ENCODE results near the gene SCN4B.

The SCN4B gene

DNA sequence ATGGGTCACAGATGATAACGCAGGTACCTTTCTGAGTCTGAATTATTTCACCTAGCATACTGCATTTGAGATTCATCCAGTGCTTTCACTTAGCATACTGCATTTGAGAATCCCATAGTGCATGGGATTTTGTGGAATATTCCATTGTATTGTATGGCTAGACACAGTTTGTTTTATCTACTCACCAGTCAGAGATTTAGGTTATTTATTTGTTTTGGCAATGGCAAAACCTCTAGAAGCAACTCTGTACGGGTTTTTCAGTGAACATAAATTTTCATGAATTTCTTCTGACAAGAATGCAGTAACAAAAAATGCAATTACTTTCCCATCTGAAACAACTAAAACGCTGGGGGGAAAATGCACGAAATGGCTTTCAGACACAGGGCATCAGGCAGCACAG is 24.3 kb downstream of the SCN4B start:
- DNase-seq, result no peak

DNA sequence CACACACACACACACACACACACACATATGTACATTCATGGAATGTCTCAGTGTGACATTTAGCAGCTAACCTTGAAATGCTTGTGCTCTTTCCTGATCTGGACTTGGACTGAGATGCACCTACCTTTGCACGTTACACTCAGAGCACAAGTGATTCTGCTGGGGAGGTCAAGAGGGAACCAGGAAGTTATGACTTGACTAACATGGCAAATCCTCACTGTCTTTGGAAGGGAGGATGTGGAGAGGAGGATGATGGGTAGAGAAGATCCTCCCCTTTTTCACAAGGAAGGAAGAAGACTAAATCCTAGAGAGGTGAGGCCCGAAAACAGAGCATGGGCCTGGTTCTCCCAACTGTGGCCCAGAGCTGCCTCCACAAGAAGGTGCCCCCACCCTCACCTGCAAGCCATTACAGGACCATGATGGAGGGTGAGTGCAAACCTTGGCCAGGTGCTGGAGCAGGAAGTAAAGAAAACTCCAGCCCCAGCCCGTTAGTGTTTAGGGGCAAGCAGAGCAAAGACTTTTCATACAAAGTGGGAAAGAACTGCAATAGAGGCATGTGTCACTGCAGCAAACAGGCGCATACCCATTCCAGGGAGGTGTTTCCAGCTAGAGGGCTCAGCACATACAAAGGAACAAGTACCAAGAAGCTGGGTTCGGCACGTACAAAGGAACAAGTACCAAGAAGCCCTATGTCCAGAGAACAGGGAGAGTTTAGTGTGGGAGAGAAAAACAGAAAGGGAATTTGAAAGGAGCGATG is 26.4 kb downstream of the SCN4B start:
- DNase-seq, result no peak

DNA sequence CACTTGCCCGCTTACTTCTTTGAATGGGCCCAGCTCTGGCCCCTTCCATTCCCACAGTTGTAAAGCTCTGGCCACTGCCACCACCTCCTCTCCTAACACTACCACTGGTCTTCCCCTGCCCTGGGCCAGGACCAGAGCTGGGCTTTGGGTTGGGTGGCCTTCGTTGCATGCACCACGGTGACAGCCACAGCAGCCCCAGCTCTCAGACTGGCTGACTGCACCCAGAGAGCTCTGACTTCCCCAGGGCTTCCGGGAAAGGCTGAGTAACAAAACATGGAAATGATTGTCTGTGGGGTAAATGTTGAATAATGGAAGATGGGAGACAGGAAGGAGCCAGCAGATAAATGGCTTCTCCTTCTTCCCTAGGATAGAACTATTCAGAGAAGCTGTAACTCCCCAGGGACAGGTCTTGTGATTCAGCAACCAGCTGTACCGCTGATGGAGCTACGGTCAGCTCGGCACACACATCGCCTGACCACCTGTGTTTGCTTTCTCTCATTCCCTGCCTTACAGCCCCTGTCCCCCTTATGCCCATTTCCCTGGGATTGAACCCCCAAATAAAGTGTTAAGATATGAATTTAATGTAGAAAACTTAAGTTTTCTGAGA is 27.6 kb downstream of the SCN4B start:
- no peak for DNase-seq

DNA sequence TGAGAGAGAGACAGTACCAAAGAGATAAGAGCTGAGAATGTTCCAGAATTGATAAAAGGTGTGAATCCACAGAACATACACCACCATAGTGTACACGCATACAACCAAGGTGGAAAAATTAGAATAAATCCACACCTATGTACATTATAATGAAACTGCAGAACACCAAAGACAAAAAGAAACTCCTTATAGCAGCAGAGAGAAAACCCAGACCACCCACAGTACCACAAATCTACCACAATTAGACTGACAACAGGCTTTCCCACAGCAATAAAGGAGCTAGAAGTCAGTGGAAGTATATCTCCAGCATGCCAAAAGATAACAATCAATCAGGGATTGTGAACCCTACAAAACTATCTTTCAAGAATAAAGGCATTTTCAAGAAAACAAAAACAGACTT is 31.8 kb downstream of the SCN4B start:
- DNase-seq, result no peak

DNA sequence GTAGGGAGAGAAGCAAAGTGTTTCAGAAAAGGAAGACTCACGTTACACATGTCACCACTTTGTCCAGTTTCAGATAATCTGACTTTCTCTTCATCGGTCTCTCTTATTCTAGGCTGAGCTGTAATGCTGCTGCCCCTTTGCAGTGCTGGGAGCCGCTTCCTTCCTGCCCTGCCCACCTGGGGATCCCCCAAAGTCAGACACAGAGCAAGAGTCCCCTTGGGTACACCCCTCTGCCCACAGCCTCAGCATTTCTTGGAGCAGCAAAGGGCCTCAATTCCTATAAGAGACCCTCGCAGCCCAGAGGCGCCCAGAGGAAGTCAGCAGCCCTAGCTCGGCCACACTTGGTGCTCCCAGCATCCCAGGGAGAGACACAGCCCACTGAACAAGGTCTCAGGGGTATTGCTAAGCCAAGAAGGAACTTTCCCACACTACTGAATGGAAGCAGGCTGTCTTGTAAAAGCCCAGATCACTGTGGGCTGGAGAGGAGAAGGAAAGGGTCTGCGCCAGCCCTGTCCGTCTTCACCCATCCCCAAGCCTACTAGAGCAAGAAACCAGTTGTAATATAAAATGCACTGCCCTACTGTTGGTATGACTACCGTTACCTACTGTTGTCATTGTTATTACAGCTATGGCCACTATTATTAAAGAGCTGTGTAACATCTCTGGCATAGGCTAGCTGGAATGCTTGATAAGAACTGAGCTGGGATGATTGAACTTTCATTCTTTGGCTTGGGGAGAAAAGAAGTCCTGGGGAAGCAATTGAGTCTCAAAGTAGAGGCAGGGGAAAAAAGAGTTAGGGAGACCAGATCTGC is 34.6 kb downstream of the SCN4B start:
- DNase-seq, result peak; percentile 66

DNA sequence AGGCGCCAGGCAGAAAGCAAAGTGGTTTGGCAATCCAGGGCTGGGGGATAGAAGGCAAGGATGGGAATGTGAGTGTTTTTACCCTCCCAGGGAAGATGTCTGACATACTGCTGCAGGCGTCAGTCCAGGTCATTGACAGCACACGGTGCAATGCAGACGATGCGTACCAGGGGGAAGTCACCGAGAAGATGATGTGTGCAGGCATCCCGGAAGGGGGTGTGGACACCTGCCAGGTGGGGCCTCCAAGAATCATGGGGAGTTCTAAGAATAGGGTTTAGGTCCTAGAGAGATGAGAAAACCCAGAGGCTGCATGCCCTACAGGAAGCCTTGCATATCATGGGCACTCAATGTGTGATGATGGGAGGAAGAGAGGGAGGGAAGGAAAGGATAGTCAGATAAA is 37.6 kb downstream of the SCN4B start:
- DNase-seq, result no peak

DNA sequence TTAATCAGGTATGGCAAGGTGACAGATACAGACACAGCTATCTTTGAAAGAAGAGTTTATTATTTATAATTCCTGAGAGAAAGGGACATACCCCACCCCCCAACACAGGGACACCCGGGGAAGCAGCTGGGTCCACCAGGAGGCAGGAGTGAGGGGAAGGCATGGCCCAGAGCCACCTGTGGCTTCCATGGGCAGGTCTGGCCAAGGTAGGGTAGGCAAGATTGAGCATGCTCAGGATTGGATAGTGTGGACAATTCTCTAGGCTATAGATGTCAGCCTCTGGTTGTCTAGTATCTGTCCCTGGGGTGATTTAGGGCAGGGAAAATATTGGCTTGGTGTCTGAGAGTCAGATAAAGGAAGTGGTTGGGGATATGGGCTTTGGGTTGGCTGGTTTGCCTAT is 38.4 kb downstream of the SCN4B start:
- DNase-seq, result no peak

DNA sequence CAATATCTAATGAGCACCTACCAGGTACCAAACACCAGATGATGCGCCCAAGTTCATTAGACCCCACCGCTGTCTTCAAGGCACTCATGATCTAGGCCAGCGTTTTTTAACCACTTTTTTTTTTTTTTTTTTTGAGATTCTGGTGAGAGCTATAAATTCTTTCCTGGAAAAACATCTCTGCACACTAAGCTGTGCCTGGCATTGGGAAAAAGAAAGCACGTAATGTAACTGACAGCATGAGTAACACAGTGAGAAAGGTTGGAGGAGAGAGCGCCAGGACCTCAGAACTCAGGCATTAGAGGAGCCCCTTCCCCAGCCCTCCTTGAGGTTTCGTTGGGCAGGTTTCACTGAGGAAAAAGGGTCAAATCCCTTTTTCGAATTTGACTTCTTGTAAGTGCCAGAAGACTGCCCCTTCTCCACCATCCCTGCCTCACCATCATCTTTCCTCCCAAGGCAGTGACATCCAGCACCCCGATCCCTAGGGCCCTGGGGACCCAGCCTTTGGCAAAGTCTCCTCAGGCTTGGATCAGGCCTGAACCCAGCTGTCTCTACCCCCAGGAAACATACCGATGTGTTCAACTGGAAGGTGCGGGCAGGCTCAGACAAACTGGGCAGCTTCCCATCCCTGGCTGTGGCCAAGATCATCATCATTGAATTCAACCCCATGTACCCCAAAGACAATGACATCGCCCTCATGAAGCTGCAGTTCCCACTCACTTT is 39.8 kb downstream of the SCN4B start:
- no peak for DNase-seq

DNA sequence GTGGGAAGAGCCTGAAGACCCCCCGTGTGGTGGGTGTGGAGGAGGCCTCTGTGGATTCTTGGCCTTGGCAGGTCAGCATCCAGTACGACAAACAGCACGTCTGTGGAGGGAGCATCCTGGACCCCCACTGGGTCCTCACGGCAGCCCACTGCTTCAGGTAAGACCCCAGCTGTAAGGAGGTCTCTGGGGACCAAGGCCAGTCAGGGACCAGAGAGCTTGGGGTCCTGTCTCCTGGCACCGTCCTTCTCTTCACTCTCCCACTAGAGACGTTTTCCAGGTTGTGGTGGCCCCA is 40.9 kb downstream of the SCN4B start:
- no peak for DNase-seq

DNA sequence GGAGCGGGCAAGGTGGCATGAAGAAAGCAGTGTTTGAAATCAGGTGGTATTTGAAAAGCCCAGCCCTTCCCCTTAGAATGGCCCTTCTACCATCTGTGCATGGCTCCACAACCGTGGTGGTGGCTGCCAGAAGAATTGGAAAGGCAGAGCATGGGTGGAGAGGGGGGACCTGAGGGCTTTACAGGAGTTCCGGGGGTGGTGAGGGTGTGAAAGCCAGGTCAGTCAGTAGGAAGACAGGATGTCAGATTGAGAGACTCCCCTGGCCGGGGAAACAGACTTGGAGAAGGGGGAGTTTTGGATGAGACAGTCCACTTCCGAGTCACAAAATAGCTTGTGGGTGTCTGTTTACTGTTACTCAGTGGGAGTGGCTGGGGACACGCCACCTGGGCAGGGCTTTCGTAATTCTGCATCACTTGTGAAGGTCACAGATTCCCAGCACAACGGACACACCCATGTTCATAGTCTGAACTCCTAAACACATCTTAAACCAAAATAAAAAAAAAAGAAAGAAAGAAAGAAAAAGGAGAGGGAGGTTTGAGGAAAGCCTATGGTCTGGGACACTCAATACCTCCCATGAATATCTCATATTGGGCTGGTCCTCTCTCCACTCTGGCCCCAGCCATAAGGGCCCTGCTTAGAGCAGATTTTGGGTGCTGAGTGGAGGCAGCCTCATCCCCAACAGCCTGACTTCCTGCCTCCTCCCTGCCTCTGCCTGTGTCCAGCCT is 41.4 kb downstream of the SCN4B start:
- DNase-seq, result no peak

DNA sequence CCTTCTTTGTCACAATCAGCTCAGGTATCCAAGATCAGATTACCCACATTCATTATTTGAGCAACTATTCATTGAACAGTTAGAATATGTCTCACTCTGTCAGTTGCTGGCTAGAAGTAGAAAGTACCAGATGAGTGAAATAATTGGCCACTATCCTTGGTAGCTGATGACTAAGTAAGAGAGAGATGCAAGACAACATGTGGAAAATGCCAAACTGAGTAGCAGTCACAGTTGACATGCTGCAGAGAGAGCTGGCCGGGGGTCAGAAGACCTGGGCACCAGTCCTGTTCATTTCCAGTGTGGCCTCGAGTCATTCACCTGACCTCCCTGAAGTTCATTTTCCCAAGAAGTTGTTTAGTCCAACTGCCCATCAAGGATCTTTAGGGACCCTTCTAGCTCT is 43.4 kb downstream of the SCN4B start:
- no peak for DNase-seq

DNA sequence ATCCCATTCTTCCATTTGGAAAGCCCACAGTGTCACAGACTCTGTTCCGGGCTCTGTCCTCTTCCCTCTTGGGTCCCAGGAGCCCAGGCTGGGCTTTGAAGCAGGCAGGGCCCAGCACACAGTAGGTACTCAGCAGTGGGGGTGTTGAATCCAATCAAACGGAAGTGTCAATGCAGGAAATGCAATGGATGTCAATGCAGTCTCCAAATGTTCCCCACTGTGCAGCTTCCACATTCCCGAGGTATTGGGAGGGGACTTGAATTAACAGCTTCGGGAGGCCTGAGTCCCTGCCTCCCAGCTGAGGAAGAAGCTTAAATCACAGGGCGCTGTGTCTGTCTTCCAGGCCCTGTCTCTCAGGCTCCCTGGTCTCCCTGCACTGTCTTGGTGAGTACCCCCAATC is 44.1 kb downstream of the SCN4B start:
- no peak for DNase-seq

DNA sequence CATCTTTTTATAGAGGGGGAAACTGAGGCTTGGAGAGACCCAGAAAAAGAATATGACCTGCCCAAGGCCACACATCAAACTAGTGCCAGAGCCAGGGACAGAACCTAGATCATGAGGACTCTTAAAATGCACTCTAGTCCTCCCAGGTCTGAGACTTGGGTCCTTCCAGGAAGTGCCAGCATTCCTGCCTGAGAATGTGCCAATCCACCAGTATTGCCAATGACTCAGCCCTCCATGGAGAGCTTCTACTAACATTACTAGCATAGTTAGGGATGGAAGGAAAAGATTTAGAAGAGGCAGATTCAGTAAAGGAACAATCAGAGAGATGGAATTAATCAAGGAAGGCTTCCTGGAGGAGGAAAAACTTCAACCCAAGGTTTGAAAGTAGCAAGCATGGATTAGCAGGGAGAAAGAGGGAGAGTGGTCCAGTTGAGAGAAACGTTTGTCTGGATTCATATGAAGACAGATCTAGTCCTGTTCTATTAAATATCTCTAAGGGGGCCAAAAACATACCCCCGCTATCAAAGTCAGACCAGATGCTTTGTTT is 45.8 kb downstream of the SCN4B start:
- DNase-seq, result no peak

DNA sequence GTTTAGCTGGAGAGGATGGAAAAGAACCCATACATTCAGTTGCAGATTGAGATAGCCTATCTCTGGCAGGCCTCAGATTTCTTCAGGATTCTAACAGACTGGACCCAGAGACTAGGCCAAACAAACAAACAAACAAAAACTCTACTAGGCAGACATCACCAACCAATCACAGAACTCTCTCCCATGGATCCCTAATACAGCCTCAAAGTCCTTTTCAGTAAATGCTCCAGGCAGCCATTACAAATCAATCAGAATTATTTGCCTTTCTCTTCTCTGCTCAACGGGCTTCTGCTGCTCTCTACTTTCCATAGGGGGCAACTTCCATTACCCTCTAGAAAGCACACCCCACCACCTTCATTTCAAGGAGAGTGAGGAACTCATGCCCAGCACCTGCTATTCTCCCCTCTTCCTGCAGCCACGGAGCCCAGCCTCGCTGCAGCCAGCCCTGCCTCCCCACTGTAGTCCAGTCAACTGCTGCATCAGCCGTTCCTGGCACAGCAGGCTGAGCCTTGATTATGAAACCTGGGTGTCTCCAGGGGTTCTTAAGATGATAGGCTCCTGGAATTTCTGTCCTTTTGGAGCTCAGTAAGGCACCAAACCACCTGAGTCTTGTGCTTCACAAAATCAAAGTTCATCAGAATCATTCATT is 46.8 kb downstream of the SCN4B start:
- DNase-seq, result no peak

DNA sequence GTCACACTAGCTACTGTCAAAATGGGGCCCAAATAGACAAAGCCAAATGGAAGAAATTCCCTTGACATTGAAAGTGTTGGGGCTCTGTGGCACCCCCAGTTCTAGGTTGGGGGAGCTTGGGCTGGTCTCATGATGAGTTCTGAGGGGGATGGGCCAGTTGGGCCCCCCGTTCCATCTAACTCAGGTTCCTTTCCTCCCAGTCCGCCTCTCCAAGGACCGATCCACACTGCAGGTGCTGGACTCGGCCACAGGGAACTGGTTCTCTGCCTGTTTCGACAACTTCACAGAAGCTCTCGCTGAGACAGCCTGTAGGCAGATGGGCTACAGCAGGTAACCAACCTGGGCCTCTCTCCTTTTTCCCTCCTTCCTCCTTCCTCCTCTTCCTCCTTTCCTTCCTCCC is 48.1 kb downstream of the SCN4B start:
- no peak for DNase-seq

DNA sequence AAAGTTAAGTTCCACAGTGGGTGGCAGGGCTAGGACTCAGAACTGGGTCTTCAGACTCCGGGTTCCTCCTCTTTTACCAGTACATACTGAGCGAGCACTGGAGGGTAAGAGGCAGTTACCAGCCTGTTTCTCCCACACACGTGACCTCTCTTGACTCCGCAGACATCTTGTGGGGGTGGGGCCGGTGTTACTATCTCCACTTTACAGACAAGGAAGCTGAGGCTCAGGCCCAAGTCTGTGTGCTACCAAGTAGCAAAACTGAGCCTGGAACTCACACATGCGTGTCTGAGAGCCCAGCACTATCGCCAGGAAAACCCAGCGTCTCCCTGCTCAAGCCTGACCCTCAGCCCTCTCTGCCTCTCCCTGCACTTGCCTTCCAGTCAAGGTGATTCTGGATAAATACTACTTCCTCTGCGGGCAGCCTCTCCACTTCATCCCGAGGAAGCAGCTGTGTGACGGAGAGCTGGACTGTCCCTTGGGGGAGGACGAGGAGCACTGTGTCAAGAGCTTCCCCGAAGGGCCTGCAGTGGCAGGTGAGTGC is 49.8 kb downstream of the SCN4B start:
- DNase-seq, result no peak

DNA sequence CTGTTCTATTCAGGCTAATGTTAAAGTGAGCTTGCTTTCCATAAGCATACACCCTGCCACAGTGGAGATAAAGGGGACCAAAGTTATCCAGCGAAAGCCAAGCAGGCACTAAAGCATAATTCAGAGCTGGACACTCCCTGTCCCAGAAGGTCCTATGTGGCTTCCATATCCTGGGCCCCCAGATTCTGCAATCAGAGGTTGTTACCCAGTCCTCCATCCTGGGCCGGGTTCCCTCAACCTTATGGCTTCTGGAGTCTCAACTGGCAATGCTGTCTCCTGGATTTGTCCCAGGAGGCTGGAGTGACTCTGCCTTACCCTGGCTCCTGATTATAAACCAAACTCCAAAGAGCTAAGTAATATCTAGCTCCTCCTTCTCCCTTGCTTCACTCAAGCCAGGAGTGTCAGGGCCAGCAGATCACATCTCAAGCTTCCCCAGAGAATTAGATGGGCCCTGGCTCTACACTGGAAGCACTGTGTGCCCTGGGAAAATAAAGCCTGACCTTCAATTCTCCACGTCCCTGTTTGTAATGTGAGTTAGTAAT is 51.9 kb downstream of the SCN4B start:
- DNase-seq, result no peak

DNA sequence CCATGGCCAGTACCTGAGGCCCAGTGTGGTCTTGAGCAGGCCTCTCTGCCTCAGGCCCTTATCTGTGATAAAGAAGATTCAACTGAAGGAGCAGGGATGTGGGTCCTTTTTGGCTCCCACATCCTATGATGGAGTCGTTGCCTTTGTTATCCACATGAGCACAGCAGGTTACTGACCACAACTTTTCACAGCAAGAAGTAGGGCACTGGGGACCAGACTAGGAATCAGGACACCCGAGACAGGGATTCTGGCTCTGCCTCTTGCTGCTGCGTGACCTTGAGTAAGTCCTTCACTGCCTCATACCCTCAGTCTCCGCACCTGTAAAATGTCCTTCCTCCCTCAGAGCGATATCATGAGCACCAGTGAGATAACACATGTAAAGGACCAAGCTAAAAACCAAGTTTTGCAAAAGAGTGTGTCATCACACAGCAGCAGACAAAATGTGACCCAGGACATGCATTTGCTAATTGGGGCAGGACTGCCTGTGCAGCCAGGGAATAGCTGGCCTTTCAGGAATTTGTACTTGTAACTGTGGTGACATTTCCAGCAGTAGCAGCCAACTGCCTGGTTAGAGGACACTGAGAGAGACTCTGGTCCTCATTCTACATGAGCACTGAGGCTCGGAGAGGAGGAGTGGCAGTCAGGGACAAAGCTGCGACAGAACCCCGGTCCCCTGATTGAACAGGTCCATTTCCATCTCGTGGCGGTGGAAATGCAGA is 52.6 kb downstream of the SCN4B start:
- no peak for DNase-seq

DNA sequence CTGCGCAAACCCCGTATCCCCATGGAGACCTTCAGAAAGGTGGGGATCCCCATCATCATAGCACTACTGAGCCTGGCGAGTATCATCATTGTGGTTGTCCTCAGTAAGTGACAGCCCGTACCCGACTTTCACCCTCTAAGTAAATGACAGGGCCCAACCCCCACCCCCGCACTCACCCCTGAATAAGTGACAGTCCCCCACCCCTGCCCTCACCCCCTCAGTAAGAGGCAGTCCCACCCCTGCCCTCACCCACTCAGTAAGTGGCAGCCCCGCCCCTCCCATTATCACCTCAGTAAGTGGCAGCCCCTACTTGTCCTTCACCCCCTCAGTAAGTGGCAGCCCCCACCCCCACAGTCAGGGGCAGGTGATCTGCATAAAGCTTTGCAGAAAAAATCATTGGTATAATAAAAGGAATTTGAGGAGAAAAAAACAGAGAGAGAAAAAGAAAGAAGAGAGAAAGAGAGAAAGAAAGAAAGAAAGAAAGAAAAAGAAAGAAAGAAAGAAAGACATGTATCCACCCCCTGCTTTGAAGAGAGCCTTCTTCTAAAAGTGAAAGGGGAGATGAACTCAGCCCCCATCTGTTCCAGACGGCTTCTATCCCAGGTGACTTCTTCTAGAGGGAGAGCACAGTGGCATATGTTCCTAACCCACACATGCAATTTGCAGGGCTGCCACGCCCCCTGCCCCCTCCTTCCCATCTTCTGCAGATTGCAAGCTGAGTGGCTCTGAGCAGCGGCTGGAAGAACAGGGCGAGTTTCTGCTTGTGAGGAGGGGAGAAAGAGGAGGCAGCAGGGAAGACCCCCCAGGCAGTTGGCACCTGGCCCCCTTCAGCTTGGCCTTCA is 53.4 kb downstream of the SCN4B start:
- no peak for DNase-seq

DNA sequence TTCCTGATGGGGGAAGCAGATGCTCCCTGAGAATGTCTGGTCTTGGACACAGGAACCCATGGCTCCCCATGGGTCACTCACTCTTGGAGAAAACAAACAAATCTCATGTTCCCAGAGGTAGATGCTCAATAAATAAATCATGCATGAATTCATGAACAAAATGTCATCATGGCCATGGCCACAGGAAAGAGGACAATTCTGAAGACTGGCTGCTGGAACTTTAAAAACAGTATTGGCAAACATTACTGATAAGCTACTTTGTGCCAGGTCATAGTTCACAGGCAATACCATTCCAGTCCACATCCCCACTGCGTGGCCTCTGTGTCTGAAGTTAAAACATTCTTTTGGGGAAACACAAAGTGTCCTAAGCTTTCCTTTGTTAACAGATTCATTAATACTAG is 56.7 kb downstream of the SCN4B start:
- no peak for DNase-seq

All from activated CD8-positive, alpha-beta memory T cell treated with anti-CD3 and anti-CD28 coated beads for 24 hours (primary cell).